ENCODE data around the gene NKAIN2.
A peak's percentile ranks its signal among the peaks of the same experiment; 100 is the strongest.
"Not testable (repeated sequence)": the region's sequence is repeated elsewhere in the genome, so short reads cannot be mapped to it uniquely, and the experiment has no call there.

The NKAIN2 gene

DNA sequence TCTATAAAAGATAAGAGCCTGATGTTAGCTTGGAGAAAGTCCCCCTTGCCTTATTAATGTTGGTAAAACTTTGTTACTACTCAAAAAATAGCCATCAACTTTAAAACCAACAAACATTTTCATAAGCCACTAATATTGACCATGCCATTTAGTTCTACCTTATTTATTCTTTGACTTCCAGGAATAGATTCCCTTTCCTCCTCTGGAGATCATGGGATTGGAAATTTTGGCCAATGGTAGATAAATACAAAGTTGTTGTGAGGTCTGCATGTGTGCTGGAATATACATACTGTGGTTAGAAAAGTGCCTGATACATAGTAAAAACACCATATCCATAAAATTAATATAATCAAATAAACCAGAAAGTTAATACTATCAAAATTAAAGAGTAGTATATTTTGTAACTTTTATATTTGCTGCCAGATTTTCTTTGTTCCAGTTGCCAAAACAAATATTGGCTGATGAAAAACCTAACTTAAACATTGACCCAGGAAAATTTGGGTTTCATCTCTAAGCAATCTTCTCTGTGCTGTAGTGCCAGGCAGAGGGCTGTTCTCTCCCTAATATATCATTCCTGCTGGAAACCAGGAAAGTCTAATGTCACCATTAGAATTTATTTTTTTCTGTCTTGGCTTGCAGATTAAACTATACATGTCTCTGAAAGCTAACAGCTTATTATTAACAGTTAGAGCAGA is 169.1 kb downstream of the NKAIN2 start:
- no peak for DNase-seq

DNA sequence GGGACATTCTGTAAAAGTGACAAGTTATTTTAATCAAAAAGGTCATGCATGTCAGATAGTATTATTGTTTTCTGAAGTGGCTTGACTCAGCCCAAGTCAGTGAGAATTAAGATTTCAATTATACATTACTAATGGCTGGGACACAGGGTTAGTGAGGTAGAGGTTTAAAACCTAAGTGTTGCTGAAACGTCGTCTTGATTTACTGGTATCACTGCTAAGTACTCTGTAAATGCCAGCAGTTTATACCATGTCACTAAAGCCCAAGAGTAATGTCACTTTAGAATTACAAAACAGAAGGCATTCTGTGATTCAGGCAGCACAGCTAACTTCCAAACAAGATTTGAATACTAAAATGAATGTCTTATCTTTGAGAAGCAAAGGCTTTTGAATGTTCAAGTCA is 176.6 kb downstream of the NKAIN2 start:
- no peak for DNase-seq

- no peak for DNase-seq
Measured at GRCh38 chr6:123986938-123987337, 183.3 kb downstream of the NKAIN2 start.

- DNase-seq: not testable (repeated sequence)
Measured at GRCh38 chr6:123989918-123990317, 186.3 kb downstream of the NKAIN2 start.

DNA sequence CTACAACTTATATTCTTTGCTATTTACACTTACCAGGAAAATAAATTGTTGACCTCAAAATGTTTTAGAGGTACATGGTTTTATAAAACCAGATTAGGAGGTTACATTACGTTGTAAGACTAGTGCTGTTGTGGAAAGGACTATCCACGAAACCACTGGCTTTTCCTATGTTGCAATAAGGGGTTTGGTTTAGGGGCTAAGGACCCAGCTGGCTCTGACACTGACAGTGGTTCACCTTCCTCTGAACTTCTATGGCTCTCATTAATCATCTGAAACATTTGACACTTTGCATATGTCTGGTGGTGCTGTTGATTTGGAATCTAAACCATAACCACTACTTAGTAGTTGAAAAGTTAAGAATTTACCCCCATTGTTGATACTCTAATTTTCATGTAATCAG is 186.7 kb downstream of the NKAIN2 start:
- peak; percentile 52 for DNase-seq

GRCh38 chr6:123994168-123994567 is 190.5 kb downstream of the NKAIN2 start:
- no peak for DNase-seq

DNA sequence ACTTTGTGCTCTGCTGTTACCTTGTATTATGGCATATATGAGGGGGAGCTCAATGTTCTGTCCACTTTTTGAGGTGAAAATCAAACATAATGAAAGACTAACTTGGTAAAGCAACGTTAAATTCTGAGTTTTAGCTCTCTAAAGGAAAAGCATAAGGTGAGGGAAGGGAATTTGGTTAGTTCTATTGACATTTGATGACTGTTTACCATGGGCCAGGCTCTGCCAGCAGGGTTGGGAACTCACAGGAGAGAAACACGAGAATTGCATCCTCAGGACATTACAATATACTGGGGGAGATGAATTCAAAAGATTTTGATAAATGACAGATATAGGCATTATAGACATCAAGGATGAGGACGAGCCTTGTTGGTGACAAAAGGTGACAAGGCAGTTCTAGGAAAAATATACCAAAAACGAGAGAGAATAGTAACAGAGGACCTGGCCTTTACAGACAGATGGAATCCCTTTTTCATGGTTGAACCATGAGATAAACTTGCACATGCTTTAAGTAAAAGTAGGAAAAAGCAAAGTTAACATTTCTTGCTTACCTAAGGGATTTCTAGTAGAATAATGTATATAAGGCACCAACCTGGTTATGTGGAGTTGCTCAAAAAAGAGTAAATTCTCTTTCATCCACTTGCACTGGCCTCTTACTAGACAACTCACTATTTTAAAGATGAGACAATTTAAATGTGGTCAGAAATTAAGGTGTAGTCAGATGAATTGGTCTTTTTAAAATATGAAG is 191.4 kb downstream of the NKAIN2 start:
- no peak for DNase-seq

- DNase-seq: peak; percentile 69
Measured at GRCh38 chr6:123997223-123997622, 193.6 kb downstream of the NKAIN2 start.

DNA sequence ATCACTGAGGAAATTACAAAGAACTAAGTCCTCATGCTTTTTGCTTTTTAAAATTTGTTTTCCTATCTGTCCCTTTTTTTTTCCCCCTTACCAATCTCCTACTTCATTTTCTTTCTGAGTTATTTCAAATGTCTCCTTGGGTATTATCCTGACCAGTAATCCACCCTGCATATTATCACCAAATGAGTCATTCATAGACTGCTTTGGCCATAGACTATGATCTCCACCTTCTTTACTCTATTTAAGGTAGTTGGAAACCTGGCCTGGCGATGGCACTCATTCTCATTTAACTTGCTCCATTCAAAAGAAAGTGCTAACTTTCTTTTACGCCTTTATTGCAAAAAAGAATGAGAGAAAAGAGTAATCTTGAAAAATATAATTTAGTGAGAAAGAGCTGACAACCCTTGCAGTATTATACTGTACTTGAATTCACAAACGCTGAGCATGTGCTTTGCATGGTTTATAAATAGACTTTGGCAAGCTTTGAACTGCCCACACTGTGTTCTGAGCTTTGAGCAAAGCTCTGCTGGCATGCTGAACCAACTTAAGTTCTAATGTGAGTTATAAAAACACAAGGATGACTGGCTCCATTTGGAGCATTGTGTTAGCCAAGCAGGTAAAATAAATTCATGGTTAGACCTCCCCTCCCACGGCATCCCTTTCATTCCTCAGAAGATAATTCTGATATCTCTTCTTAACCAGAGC is 198.9 kb downstream of the NKAIN2 start:
- DNase-seq: no peak

GRCh38 chr6:124007266-124007665 is 203.6 kb downstream of the NKAIN2 start:
- no peak for DNase-seq

GRCh38 chr6:124008000-124008987 is 204.6 kb downstream of the NKAIN2 start:
- DNase-seq: no peak

DNA sequence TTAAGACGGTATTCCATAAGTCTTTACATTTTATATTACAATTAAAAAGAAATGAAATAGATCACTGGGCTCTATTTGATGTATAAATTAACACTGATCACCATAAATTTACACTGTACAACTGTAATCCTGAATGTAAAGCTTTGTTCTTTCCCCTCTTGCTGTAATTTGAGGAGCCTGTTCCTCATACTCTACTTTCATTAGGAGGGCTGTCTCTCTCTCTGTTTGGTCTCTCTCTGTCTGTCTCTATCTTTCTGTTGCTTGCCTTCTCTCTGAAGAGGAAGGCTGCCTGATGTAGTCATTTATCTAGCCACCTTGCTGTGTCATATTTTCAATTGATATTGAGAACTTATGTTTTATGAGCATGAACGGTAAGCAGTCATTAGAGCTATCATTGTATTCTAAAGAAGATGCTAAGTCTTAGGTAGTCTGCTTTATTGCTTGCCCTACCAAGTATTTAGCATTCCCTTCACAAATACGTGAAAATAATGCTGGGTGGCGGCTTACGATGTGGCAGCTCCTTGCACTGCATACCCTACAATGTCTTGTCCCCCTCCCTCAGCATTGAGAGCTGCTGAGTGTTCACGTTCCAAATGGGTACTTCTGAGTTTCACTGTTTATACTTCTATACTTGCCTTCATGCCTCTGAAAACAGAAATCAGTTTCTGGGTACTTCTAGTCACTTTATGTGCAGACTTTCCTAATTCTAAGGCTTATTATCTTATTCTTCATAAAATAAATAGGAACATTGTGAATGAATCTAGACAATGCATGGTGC is 205.5 kb downstream of the NKAIN2 start:
- DNase-seq: no peak

DNA sequence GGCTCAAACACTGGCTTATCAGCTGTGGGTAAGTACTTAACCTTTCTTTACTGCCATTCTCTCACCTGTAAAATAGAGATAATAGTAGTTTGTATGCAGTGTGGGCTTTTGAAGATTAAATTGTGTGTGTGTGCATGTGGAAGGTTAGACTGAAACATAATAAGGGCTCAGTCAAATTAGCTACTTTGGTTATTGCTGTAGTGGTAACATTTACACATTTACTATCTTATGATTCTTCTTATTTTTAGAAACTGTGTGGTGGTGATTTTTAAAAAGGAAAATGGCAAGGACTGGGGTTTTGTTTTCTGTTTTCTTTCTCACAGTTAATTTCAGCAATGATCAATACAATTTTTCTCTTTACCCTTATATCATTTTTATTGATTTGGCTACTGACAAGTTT is 206.9 kb downstream of the NKAIN2 start:
- peak; percentile 5 for DNase-seq

GRCh38 chr6:124011180-124011579 is 207.5 kb downstream of the NKAIN2 start:
- no peak for DNase-seq

GRCh38 chr6:124022051-124022450 is 218.4 kb downstream of the NKAIN2 start:
- not testable (repeated sequence) for DNase-seq

GRCh38 chr6:124022641-124023040 is 219.0 kb downstream of the NKAIN2 start:
- DNase-seq: no peak

- peak; percentile 2 for DNase-seq
Measured at GRCh38 chr6:124026694-124027093, 223.0 kb downstream of the NKAIN2 start.

DNA sequence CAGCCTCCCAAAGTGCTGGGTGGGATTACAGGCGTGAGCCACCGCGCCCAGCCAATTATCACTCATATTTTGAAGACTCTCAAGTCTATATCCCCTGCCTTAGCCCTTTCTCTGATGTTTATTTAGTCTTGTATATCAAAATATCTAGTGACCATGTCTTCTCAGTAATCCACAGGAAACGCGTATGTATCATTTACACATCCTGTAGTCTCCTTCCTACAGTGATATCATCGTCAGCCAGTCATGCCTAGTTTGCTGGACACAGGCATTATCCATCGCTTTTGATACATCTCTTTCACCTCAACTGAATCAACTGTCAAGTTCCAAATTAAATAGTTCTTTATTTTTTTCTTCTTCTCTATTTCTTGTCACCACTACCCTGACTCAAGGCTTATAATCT is 223.7 kb downstream of the NKAIN2 start:
- no peak for DNase-seq

- no peak for DNase-seq
Measured at GRCh38 chr6:124028117-124028516, 224.5 kb downstream of the NKAIN2 start.

DNA sequence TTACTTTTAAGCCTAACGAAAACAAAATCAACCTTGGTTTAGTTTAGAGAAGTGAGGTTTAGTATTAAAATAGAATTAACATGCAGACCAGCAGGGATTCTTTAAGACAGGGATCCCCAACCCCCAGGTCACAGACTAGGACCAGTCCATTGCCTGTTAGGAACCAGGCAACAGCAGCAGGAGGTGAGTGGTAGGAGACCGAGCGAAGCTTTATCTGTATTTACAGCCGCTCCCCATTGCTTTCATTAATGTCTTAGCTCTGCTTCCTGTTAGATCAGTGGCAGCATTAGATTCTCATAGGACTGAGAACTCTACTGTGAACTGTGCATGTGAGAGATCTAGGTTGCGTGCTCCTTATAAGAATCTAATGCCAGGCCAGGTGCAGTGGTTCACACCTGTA is 225.9 kb downstream of the NKAIN2 start:
- no peak for DNase-seq

DNA sequence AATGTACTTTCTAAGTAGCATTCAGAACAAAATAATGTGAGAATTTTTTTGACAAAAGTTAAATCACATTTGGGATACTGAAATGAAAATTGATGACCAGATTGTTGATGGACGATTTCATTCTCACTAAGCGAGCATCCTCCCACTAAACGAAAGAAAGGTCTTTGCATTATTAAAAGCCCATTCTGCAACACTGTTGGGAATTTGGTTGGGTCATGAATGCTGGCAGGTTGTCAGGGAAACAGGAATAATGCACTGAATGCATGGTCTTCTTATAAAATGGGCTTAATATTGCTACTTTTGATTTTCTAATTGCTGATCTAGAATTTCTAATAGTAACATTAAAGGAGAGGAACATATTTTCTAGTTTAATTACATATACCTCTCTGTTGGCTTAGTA is 229.8 kb downstream of the NKAIN2 start:
- no peak for DNase-seq

DNA sequence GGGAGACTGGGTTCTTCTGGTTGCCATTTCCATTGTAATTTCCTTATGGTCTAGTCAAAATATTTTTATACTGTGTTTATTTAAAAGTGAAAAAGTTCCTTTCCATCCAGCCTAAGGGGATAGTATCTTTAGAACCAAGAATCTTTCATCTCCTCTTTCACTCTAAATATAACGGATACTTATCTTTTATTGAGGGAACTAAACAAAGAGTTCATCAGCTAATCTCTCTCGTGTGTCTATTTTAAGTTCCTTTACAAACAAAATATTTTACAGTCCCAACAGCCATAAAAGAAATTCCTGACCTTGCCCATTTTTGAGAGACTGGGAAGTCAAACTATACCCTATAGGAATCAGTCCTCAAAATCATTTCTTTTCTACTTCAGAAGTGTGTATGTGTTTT is 232.7 kb downstream of the NKAIN2 start:
- DNase-seq: no peak
